GM23248 (cell line): ENCODE data around the gene EFNA2. TPM values are rescaled to one million over a fixed set of nuclear protein-coding genes. Genes with fewer than 3 reads are reported as not detected.

Experiments used
- DNase-seq: peaks from one replicate; pipeline ENCODE4 v3.0.0-alpha.2; 2015
- H2AFZ ChIP-seq: fragments of 200-600 bp; sonication (generic); 2 replicates; pipeline ENCODE4 v1.6.1; 2016; ENCODE audit warnings: antibody characterized with exemption
- H3F3A ChIP-seq: fragments of 200-600 bp; sonication (generic); 2 replicates; pipeline ENCODE4 v1.6.1; 2016; ENCODE audit warnings: mild to moderate bottlenecking, antibody characterized with exemption, mixed run types; ENCODE audit not compliant: insufficient read depth
- H3K27ac ChIP-seq: fragments of 200-600 bp; sonication (generic); 2 replicates; pipeline ENCODE4 v1.5.1; 2016; ENCODE audit warnings: mild to moderate bottlenecking
- H3K27me3 ChIP-seq: fragments of 200-600 bp; sonication (generic); replicated peaks from 2 replicates; pipeline ENCODE4 v1.6.1; 2016; ENCODE audit warnings: mild to moderate bottlenecking; ENCODE audit not compliant: insufficient read depth
- H3K36me3 ChIP-seq: fragments of 200-600 bp; sonication (generic); 2 replicates; pipeline ENCODE4 v1.6.1; 2016; ENCODE audit warnings: low read depth, mild to moderate bottlenecking
- H3K4me1 ChIP-seq: fragments of 200-600 bp; sonication (generic); 2 replicates; pipeline ENCODE4 v1.6.1; 2016; ENCODE audit warnings: mild to moderate bottlenecking; ENCODE audit not compliant: insufficient read depth
- H3K4me2 ChIP-seq: fragments of 200-600 bp; sonication (generic); one replicate; pipeline ENCODE4 v1.6.1; 2016; ENCODE audit warnings: mild to moderate bottlenecking; ENCODE audit not compliant: unreplicated experiment
- H3K4me3 ChIP-seq: fragments of 200-600 bp; sonication (generic); 2 replicates; pipeline ENCODE4 v1.5.1; 2016; ENCODE audit warnings: mild to moderate bottlenecking
- H3K79me2 ChIP-seq: fragments of 200-600 bp; sonication (generic); 2 replicates; pipeline ENCODE4 v1.6.1; 2016; ENCODE audit warnings: mild to moderate bottlenecking; ENCODE audit not compliant: insufficient read depth
- H3K9ac ChIP-seq: fragments of 200-600 bp; sonication (generic); 2 replicates; pipeline ENCODE4 v1.6.1; 2016; ENCODE audit warnings: mild to moderate bottlenecking
- H3K9me2 ChIP-seq: fragments of 200-600 bp; sonication (generic); 2 replicates; pipeline ENCODE4 v1.6.1; 2016; ENCODE audit warnings: mixed run types, mild to moderate bottlenecking, moderate library complexity; ENCODE audit not compliant: insufficient read depth
- H3K9me3 ChIP-seq: fragments of 200-600 bp; sonication (generic); one replicate; pipeline ENCODE4 v1.6.1; 2017; ENCODE audit warnings: low read depth
- H4K20me1 ChIP-seq: fragments of 200-600 bp; sonication (generic); 2 replicates; pipeline ENCODE4 v1.6.0; 2016; ENCODE audit not compliant: insufficient read depth
- EZH2 ChIP-seq: fragments of 200-600 bp; sonication (generic); IDR thresholded peaks from 2 replicates; pipeline ENCODE4 v1.6.1; 2018; ENCODE audit warnings: antibody characterized with exemption, mild to moderate bottlenecking; ENCODE audit not compliant: insufficient read depth, poor library complexity, severe bottlenecking
- EZH2phosphoT487 ChIP-seq: fragments of 200-600 bp; sonication (generic); IDR thresholded peaks from 2 replicates; pipeline ENCODE4 v1.6.1; 2018; ENCODE audit warnings: antibody characterized with exemption, moderate library complexity, mild to moderate bottlenecking, low read depth; ENCODE audit not compliant: insufficient read depth
- WGBS, 2 experiments: methylation state at CpG; one replicate each; pipeline ENCODE4 v1.1.6; 2015 to 2017; ENCODE audit warnings: low lambda C conversion rate in 2 of 2, low coverage in 1 of 2; ENCODE audit errors: missing lambda C conversion rate in 2 of 2; 5-methylcytosine and 5-hydroxymethylcytosine counted together
- in situ Hi-C: fragments of 300-500 bp; cut with MboI; formaldehyde crosslinking; loops from 2 replicates; pipeline ENCODE4 v1.15.0; 2020
- polyA plus RNA-seq: library from polyadenylated mRNA; unstranded; fragments of >200 nt; fragmentation: Nextera tagmentation; extraction: Ambion mirVana; gene quantifications from 2 replicates; pipeline ENCODE4 v1.2.1, GENCODE V29; 2016
- total RNA-seq: library from RNA; depleted of rRNA; stranded (reverse); fragments of >200 nt; shearing (Covaris generic); gene quantifications from 2 replicates; pipeline ENCODE4 v1.2.3, GENCODE V29; 2014

EFNA2 gene
- total and polyA plus RNA-seq, 2 experiments from 2014 or later: not detected

DNA sequence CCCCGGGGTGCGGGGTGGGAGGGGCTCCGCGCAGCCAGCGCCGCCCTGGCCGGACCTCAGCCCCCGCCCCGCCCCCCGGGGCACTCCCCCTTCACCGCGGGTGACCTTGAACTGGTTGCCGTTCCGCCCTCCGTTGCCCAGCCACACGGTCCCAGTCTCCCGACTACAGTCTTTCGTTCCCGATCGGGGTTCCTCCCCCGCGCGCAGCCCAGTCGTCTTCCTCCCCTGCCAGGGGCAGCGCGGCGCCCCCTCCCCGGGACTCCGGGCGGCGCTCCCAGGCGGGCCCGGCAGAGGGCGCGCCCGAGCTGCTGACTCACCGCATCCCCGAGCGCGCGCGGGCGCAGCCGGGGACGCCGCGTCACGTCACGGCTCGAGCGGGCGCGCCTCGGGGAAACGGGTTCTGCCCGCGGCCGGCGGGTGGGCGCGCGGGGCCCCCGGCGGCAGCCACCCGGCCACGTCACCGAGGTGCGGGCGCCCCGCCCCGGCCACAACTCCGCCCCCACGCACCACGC is 36.8 kb upstream of the EFNA2 start:
- peak overlapping the region; percentile 99 for H3K9ac ChIP-seq
- in situ Hi-C loops: no loop called here

DNA sequence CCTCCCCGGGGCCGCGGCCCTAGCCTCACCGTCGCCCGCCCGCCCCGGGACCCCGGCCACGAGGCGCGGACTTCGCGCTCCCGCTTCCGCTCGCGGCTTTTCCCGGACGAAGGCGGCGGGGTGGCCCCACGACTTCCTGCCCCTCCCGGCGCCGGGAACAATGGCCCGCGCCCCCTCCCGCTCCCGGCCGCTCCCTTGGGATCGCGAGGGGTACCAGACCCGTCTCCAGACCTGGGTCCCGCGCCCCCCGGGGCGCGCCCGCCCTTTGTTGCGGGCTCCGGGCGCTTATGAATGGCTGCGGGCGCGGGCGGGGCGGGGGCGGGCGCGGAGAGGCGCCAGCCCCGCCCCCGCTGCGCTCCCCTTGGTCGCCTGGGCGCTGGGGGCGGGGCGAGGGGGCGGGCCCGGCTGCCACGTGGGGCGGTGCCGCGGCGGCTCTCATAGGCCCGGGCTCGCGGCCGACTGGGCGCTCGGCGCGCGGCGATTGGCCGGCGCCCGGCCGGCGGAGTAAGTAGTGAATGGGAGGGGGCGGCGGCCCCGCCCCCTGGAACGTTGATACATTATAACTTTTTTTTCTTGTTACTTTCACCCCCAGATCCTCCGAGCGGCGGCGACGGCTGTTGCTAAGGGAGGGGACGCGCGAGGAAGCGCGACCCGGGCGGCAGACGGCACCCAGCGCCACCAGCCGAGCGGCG is 36.2 kb upstream of the EFNA2 start:
- peaks cover 33% of the 10 kb centered on the region for H3K79me2 ChIP-seq
- peaks cover 11% of the 10 kb centered on the region for H3K36me3 ChIP-seq
- no peaks in the 10 kb centered on the region for H3K9me2 ChIP-seq
- peaks cover 22% of the 10 kb centered on the region for H3K4me1 ChIP-seq
- peak overlapping the region; percentile 99 for H3K9ac ChIP-seq
- H3K4me3 ChIP-seq: peak overlapping the region; percentile 88
- in situ Hi-C loops: no loop called here
- WGBS, 2 experiments: 1 to 2% methylated on average over 20 to 78 of the region's 102 CpGs
- H3K9me3 ChIP-seq: no peaks in the 10 kb centered on the region
- H2AFZ ChIP-seq: no peak overlapping the region
- H3K27me3 ChIP-seq: no peaks in the 10 kb centered on the region
- TF ChIP-seq EZH2phosphoT487 (no peak), EZH2 (no peak)
- H3K4me2 ChIP-seq: peak overlapping the region; percentile 40
- peak overlapping the region; percentile 98 for H3K27ac ChIP-seq
- peaks cover 9% of the 10 kb centered on the region; the same call in 1 of the 2 replicates for H3F3A ChIP-seq
- no peaks in the 10 kb centered on the region for H4K20me1 ChIP-seq
- peak; percentile 99 for DNase-seq

More for the DNA sequence above, 36.8 kb upstream of the EFNA2 start:
- Histone ChIP-seq H3K4me1 (peaks cover 23% of the 10 kb centered on the region), H3K9me2 (no peaks in the 10 kb centered on the region), H3K9me3 (no peaks in the 10 kb centered on the region), H3F3A (peaks cover 9% of the 10 kb centered on the region; the same call in 1 of the 2 replicates), H3K4me2 (peak overlapping the region; percentile 40), H3K79me2 (peaks cover 32% of the 10 kb centered on the region), H3K27ac (peak overlapping the region; percentile 98), H4K20me1 (no peaks in the 10 kb centered on the region), H2AFZ (no peak overlapping the region), H3K4me3 (peak overlapping the region; percentile 88), H3K27me3 (no peaks in the 10 kb centered on the region), H3K36me3 (peaks cover 8% of the 10 kb centered on the region; the same call in 1 of the 2 replicates)
- TF ChIP-seq EZH2phosphoT487 (no peak), EZH2 (no peak)
- DNase-seq: peak; percentile 90
- WGBS, 2 experiments: 1 to 2% methylated on average over 24 to 31 of the region's 74 CpGs

DNA sequence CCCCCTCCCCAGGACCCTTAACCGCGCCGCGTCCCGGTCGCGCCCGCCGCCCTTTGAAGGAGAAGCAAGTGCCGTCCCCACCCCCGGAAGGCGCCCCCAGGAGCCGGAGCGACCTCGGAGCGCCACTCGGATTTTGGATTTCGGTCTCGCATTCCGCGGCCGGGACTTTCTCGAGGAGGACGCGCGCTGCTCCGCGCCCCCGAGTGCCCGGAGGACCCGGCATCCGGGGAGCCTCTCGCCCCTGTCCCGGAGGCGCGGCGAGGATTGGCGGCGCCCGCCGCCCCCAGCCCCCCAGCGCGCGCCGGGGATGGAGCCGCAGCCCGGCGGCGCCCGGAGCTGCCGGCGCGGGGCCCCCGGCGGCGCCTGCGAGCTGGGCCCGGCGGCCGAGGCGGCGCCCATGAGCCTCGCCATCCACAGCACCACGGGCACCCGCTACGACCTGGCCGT is 35.7 kb upstream of the EFNA2 start:
- H4K20me1 ChIP-seq: no peaks in the 10 kb centered on the region
- peak overlapping the region; percentile 98 for H3K27ac ChIP-seq
- peak overlapping the region; percentile 85 for H3K4me3 ChIP-seq
- H3K36me3 ChIP-seq: peaks cover 17% of the 10 kb centered on the region
- H3F3A ChIP-seq: peaks cover 12% of the 10 kb centered on the region; the same call in 1 of the 2 replicates
- peaks cover 24% of the 10 kb centered on the region for H3K4me1 ChIP-seq
- H3K9ac ChIP-seq: peak overlapping the region; percentile 99
- H3K9me3 ChIP-seq: no peaks in the 10 kb centered on the region
- H3K27me3 ChIP-seq: no peaks in the 10 kb centered on the region
- peak overlapping the region; percentile 87 for H3K4me2 ChIP-seq
- TF ChIP-seq EZH2phosphoT487: no peak
- no peak for TF ChIP-seq EZH2
- in situ Hi-C loops: no loop called here
- no peaks in the 10 kb centered on the region for H3K9me2 ChIP-seq
- no peak overlapping the region for H2AFZ ChIP-seq
- peaks cover 39% of the 10 kb centered on the region for H3K79me2 ChIP-seq
- WGBS, 2 experiments: 0% methylated on average over 2 to 30 of the region's 67 CpGs
- no peak for DNase-seq

DNA sequence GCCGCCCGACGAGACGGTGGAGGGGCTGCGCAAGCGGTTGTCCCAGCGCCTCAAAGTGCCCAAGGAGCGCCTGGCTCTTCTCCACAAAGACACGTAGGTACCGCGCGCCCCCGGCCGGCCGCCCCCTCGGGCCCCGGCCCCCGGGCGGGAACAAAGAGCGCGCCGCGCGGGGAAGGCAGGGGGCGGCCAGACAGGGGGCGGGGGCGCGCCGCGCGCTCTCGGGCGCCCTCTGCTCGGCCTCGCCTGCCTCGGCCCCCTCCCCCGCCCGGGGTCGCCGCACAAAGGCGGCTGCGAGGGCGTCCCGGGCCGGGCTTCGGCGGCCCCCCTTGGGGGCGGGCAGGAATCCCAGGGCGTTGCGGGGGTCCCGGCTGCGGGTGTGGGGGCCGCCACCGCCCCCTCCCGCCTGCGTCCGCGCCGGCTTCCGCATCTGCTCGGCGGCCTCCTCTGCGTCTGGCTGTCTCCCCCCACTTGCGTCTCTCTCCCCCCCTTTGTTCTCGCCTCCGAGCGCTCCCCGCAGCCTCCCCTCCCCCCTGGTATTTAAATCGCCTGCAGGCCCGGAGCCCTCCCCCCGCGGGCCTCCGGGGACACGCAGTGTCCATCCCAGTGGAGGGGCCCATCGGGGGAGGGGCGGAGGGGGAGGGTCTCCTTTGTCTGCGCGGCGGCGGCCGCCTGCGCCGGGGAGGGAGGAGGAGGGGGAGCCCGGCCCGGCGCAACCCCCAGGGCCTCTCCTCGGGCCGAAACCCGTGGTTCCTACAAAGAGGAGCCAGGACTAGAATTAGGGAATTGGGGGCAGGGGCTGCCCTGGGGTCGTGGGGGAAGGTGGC is 35.0 kb upstream of the EFNA2 start:
- no peaks in the 10 kb centered on the region for H3K9me2 ChIP-seq
- in situ Hi-C loops: no loop called here
- WGBS, 2 experiments: 0 to 1% methylated on average over 4 to 80 of the region's 90 CpGs
- peak; percentile 76 for DNase-seq
- H3K36me3 ChIP-seq: peaks cover 23% of the 10 kb centered on the region
- H3K79me2 ChIP-seq: peaks cover 46% of the 10 kb centered on the region
- no peaks in the 10 kb centered on the region for H3K27me3 ChIP-seq
- peak overlapping the region; percentile 99 for H3K9ac ChIP-seq
- TF ChIP-seq EZH2 (no peak), EZH2phosphoT487 (no peak)
- peaks cover 20% of the 10 kb centered on the region for H3K4me1 ChIP-seq
- H4K20me1 ChIP-seq: no peaks in the 10 kb centered on the region
- peak overlapping the region; percentile 98 for H3K27ac ChIP-seq
- peaks cover 14% of the 10 kb centered on the region for H3F3A ChIP-seq
- H3K9me3 ChIP-seq: no peaks in the 10 kb centered on the region
- H3K4me2 ChIP-seq: peak overlapping the region; percentile 87
- H2AFZ ChIP-seq: no peak overlapping the region
- peak overlapping the region; percentile 85 for H3K4me3 ChIP-seq
